Measurements from ENCODE around the gene ZNF70.

The ZNF70 gene

GRCh38 chr22:23689414-23689813, 61.5 kb downstream of the ZNF70 start:
- no peak for DNase-seq
